ENCODE measurements around the gene SMC5.
"Not testable (repeated sequence)": the region's sequence is repeated elsewhere in the genome, so short reads cannot be mapped to it uniquely, and the experiment has no call there.

The SMC5 gene

DNA sequence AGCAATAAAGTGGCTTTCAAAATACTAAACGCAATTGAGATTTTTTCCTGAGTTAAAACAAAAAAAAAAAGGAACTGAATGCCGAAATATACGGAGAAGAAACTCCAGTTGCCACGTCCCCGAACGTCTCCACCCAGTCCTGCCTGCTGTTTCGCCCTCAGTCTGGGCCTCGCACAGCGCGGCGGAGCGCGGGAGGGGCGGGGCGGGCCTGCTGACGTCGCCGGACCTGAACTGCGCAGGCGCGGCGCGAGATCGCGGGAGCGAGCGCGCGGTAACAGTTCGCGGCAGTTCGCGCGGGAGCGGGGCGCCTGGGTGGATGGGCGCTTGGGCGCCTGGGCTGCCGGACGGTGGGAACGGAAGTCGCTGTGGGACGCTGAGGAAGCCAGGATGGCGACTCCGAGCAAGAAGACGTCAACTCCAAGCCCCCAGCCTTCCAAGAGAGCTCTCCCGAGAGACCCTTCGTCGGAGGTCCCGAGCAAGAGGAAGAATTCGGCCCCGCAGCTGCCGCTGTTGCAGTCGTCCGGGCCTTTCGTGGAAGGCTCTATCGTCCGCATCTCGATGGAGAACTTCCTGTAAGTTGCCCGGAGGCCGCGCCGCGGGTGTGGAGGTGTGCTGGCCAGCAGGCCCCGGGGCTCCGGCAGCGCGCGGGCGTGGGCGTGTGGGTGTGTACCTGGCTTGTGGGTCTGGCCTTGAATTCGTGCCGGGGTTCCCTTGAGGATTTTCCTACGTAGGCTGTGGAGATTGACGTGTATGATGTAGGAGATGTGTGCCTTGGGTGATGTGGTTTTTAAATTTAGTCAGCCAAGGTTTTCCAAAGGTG, at the start of gene SMC5:
SMC5 (plus strand) TSS at position 287 of the 820 bp plus-strand sequence; CDS start at position 388, 101 bp downstream.
- DNase-seq, result peak; percentile 92

GRCh38 chr9:70217029-70217428, 41.7 kb upstream of the SMC5 start:
- DNase-seq, result no peak

- DNase-seq, result peak; percentile 78
Observed at GRCh38 chr9:70218767-70219166, 40.0 kb upstream of the SMC5 start.

GRCh38 chr9:70220216-70220615, 38.6 kb upstream of the SMC5 start:
- peak; percentile 17 for DNase-seq

- DNase-seq, result peak; percentile 63
Observed at GRCh38 chr9:70222354-70222753, 36.4 kb upstream of the SMC5 start.

DNA sequence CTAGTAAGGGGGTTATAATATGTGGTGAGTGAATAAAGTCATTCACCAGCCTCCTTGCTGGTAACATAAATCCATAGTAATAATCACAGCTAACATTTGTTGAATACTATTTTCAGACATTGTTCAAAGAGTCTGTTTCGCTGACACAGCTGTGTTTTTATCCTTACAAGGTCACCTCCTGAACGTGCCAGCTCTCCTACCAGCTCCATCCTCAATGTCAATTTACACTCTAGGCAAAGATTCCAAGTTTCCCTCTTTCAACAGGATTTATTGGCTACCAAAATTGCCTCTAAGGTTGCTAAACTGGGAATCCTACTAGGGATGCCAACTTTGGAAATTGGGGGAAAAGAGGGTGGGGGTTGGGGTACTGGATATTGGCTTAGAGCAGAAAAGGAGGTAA, 30.7 kb upstream of the SMC5 start:
- no peak for DNase-seq

GRCh38 chr9:70228611-70229010, 30.2 kb upstream of the SMC5 start:
- DNase-seq, result no peak

DNA sequence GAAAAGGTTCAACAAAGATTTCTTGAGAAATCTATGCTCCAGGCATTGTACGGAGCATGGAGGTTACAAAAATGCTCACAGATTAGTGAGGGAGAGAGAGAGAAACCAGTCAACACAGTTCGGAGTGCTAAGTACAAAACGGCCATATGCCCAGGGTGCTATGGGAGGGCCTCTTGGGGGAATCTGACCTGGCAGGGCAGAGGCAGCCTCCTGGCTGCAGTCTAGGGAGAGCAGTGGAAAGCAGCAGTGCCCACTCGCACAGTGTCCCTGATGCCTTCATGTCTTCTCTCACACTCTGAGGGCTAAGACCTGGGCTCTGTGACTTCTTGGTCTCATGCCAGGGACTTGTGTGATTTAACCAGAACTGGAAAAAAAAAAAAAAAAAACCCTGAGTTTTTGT, 29.8 kb upstream of the SMC5 start:
- no peak for DNase-seq

- peak; percentile 51 for DNase-seq
Observed at GRCh38 chr9:70229579-70229978, 29.2 kb upstream of the SMC5 start.

- DNase-seq, result no peak
Observed at GRCh38 chr9:70232476-70232875, 26.3 kb upstream of the SMC5 start.

DNA sequence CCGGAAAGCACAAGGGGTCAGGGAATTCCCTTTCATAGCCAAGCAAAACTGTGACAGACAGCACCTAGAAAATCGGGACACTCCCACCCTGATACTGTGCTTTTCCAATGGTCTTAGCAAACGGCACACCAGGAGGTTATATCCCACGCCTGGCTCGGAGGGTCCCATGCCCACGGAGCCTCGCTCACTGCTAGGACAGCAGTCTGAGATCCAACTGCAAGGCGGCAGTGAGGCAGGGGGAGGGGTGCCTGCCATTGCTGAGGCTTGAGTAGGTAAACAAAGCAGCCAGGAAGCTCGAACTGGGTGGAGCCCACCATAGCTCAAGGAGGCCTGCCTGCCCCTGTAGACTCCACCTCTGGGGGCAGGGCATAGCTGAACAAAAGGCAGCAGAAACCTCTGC, 24.6 kb upstream of the SMC5 start:
- not testable (repeated sequence) for DNase-seq

DNA sequence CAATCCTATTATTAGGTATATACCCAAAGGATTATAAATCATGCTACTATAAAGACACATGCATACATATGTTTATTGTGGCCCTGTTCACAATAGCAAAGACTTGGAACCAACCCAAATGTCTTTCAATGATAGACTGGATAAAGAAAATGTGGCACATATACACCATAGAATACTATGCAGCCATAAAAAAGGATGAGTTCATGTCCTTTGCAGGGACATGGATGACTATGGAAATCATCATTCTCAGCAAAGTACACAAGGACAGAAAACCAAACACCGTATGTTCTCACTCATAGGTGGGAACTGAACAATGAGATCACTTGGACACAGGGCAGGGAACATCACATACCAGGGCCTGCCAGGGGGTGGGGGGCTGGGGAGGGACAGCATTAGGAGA, 12.8 kb upstream of the SMC5 start:
- not testable (repeated sequence) for DNase-seq

DNA sequence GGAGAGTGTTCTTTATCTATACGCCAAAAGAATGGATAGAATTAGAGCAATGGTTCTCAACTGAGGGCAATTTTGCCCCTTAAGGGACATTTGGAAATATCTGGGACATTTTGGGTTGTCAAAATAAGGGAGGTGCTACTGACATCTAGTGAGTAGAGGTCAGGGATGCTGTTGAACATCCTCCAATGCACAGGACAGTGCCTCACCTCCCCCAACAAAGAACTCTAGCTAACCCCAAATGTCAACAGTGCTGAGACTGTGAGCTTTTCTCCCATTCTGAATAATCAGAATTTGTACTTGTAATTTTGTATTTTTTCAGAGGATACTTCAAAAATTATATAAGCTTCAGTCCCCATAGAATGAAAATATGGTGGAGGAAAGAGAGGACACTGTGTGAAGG, 8.6 kb upstream of the SMC5 start:
- DNase-seq, result no peak

DNA sequence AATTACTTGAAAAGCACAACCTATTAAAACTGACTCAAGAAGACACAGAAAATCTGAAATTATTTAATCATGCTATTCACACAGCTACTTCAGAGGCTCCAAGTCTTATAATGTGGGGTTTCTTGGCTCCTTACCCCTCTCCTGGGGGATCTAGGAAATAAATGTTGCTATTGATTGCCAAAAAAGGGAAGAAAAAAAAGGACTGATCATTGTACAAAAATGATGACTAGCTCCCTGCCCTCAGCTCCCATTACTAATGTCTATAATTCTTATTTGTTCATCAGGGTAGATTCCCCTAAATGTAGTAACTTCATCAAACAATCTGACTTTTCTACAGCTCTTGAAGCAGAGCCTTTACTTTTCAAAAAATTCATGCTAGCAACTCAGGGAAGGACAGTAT, 3.3 kb upstream of the SMC5 start:
- peak; percentile 80 for DNase-seq

GRCh38 chr9:70256123-70256551, 2.6 kb upstream of the SMC5 start:
- DNase-seq, result peak; percentile 91

DNA sequence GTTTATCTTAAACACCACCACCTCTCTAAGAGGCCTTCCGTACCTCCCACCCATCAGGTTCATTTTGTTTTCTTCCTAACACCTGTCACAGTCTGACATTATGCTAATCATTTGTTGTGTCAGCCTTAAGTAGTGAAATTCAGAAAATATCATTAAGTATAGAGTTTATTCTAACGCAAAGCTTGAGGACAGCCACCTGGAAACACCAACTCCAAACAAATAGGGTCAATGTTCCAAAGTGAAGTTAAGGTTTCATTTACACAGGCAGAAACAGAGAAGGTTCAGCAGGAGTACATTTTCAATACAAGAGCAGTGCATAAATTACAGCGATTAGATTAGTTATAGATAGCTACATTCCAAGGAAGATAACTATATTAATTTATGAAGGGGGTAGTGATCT, 1.3 kb upstream of the SMC5 start:
- no peak for DNase-seq

DNA sequence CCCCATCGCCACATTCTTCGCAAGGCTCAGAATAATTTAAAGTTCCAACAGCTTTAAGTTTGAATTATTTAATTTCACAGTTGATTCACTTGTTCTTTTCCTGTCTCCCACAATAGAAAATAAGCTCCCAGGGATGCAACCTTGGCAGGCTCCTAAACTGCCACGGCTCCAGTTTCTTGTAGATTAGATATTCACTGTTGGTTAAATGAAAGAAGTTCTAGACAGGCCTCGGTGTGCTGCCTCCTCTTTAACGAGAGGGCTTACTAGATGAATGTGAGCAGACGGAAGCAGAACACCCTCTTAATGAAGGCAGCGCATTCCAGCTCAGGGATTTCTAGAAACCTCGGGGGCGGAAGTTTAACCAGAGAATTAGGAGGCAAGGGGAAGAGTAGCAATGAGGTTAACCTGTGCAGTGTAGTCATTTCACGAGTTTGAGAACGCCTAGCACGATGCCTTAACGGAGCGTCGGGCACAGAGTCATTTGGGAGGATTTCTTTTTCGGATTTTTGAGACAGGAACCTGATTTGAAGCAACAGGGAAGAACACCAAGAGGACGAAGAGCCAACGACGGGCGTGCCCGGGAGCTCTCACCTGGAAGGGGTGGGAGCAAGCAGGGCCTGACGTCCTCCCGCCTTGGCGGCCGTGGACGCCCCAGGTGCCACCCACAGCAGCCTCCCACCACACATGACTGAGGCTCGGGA, 637 bp upstream of the SMC5 start:
- DNase-seq, result peak; percentile 71

DNA sequence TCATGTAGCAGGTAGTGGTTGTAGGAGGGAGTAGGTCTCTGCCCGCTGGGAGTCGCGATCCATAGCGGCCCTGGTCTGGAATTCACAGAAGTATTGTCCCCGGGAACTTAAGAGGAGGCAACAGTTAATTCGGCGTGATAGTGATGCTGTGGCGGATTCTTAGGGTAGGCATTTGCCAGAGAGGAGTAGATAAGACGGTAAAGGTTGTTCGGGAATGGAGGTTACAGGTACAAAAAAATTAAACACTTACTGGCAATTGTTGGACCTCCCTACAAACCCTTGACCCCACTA, 679 bp downstream of the SMC5 start:
- no peak for DNase-seq

DNA sequence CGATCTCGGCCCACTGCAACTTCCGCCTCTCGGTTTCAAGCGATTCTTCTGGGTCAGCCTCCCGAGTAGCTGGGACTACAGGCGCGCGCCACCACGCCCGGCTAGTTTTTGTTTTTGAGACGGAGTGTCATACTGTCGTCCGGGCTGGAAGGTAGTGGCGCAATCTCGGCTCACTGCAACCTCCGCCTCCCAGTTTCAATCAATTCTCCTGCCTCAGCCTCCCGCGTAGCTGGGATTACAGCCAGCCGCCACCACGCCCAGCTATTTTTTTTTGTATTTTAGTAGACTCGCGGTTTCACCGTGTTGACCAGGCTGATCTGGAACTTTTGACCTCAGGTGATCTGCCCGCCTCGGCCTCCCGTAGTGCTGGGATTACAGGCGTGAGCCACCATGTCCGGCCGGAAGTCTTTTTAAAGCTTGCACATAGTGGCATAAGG, 1.2 kb downstream of the SMC5 start:
- no peak for DNase-seq

DNA sequence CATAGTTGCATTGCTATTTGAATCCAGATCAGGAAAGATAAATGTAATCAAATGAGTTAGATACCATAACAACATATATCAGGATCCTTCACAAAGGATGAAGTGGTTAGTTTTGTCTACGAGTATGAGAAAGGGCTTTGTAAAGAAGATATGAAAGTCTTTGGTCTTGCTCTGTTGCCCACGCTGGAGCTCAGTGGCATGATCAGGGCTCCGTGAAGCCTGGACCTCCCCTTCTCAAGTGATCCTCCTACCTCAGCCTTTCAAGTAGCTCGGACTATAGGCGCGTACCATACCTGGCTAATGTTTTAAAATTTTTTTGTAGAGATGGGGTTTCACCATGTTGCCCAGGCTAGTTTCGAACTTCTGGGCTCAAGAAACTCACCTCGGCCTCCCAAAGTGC, 1.8 kb downstream of the SMC5 start:
- no peak for DNase-seq

DNA sequence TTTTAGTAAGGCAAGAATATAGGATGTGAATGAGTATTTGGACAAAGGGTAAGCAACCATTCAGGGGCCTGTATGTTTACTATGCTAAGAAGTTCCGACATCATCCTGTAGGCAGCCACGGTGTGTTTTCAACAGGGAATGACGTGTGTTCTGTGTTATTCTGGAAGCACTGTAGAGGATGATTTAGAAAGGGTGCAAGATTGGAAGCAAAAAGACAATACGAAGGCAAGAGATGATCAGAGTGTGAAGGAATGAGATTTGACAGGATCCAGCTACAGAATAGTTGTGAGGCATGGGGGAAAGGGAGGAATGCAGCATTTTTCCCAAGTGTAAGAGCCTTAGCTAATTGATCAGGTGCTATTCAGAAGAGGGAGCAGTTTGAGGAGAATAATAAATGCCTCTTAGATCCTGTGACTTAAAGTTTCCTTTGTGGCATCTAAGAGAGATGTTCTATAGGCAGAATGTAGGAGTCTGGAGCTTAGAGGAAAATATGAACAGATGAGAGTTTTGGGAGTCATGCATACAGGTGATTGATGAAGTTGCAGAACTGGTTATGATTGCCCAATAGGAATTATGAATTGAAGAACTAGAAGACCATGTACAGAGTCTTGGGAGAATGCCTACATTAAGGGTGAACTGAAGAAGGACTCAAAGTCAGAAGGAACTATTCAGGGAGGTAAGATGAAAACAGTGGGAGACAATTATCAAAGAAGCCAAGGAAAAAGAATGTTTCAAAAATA, 2.5 kb downstream of the SMC5 start:
- DNase-seq, result no peak

- no peak for DNase-seq
Observed at GRCh38 chr9:70262366-70262765, 3.6 kb downstream of the SMC5 start.

DNA sequence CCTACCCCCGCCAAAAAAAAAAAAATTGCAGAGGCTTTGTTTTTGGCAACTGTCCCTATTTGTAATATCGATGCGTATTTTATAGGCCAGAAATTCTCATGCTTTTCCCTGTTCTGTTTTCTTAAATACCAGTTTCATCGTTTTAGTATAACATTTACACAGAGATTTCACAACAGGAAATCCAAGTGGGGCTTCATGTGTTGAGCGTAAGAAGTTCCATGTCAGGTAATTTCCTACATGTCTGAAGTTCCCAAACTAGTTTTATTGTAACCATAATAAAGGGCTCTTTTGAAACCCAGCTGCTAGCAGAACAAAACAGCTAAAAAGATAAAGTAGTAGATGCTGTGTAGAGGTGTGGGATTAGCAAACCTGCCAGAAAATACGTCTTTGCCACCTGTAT, 4.2 kb downstream of the SMC5 start:
- DNase-seq, result no peak

GRCh38 chr9:70263421-70263820, 4.6 kb downstream of the SMC5 start:
- DNase-seq, result no peak

Measured in fibroblast of upper back skin (primary cell).